GM23248 (cell line): ENCODE measurements around the gene PRDX2. TPM values are rescaled to one million over a fixed set of nuclear protein-coding genes. Genes with fewer than 3 reads are reported as not detected.
A peak's percentile ranks its signal among the peaks of the same experiment; 100 is the strongest.

Experiments used
- DNase-seq: peaks from one replicate; pipeline ENCODE4 v3.0.0-alpha.2; 2015
- H2AFZ ChIP-seq: fragments of 200-600 bp; sonication (generic); 2 replicates; pipeline ENCODE4 v1.6.1; 2016; ENCODE audit warnings: antibody characterized with exemption
- H3F3A ChIP-seq: fragments of 200-600 bp; sonication (generic); 2 replicates; pipeline ENCODE4 v1.6.1; 2016; ENCODE audit warnings: mild to moderate bottlenecking, antibody characterized with exemption, mixed run types; ENCODE audit not compliant: insufficient read depth
- H3K27ac ChIP-seq: fragments of 200-600 bp; sonication (generic); 2 replicates; pipeline ENCODE4 v1.5.1; 2016; ENCODE audit warnings: mild to moderate bottlenecking
- H3K27me3 ChIP-seq: fragments of 200-600 bp; sonication (generic); replicated peaks from 2 replicates; pipeline ENCODE4 v1.6.1; 2016; ENCODE audit warnings: mild to moderate bottlenecking; ENCODE audit not compliant: insufficient read depth
- H3K36me3 ChIP-seq: fragments of 200-600 bp; sonication (generic); 2 replicates; pipeline ENCODE4 v1.6.1; 2016; ENCODE audit warnings: low read depth, mild to moderate bottlenecking
- H3K4me1 ChIP-seq: fragments of 200-600 bp; sonication (generic); 2 replicates; pipeline ENCODE4 v1.6.1; 2016; ENCODE audit warnings: mild to moderate bottlenecking; ENCODE audit not compliant: insufficient read depth
- H3K4me2 ChIP-seq: fragments of 200-600 bp; sonication (generic); one replicate; pipeline ENCODE4 v1.6.1; 2016; ENCODE audit warnings: mild to moderate bottlenecking; ENCODE audit not compliant: unreplicated experiment
- H3K4me3 ChIP-seq: fragments of 200-600 bp; sonication (generic); 2 replicates; pipeline ENCODE4 v1.5.1; 2016; ENCODE audit warnings: mild to moderate bottlenecking
- H3K79me2 ChIP-seq: fragments of 200-600 bp; sonication (generic); 2 replicates; pipeline ENCODE4 v1.6.1; 2016; ENCODE audit warnings: mild to moderate bottlenecking; ENCODE audit not compliant: insufficient read depth
- H3K9ac ChIP-seq: fragments of 200-600 bp; sonication (generic); 2 replicates; pipeline ENCODE4 v1.6.1; 2016; ENCODE audit warnings: mild to moderate bottlenecking
- H3K9me2 ChIP-seq: fragments of 200-600 bp; sonication (generic); 2 replicates; pipeline ENCODE4 v1.6.1; 2016; ENCODE audit warnings: mixed run types, mild to moderate bottlenecking, moderate library complexity; ENCODE audit not compliant: insufficient read depth
- H3K9me3 ChIP-seq: fragments of 200-600 bp; sonication (generic); one replicate; pipeline ENCODE4 v1.6.1; 2017; ENCODE audit warnings: low read depth
- H4K20me1 ChIP-seq: fragments of 200-600 bp; sonication (generic); 2 replicates; pipeline ENCODE4 v1.6.0; 2016; ENCODE audit not compliant: insufficient read depth
- EZH2 ChIP-seq: fragments of 200-600 bp; sonication (generic); IDR thresholded peaks from 2 replicates; pipeline ENCODE4 v1.6.1; 2018; ENCODE audit warnings: antibody characterized with exemption, mild to moderate bottlenecking; ENCODE audit not compliant: insufficient read depth, poor library complexity, severe bottlenecking
- EZH2phosphoT487 ChIP-seq: fragments of 200-600 bp; sonication (generic); IDR thresholded peaks from 2 replicates; pipeline ENCODE4 v1.6.1; 2018; ENCODE audit warnings: antibody characterized with exemption, moderate library complexity, mild to moderate bottlenecking, low read depth; ENCODE audit not compliant: insufficient read depth
- WGBS, 2 experiments: methylation state at CpG; one replicate each; pipeline ENCODE4 v1.1.6; 2015 to 2017; ENCODE audit warnings: low lambda C conversion rate in 2 of 2, low coverage in 1 of 2; ENCODE audit errors: missing lambda C conversion rate in 2 of 2; 5-methylcytosine and 5-hydroxymethylcytosine counted together
- in situ Hi-C: fragments of 300-500 bp; cut with MboI; formaldehyde crosslinking; loops from 2 replicates; pipeline ENCODE4 v1.15.0; 2020
- polyA plus RNA-seq: library from polyadenylated mRNA; unstranded; fragments of >200 nt; fragmentation: Nextera tagmentation; extraction: Ambion mirVana; gene quantifications from 2 replicates; pipeline ENCODE4 v1.2.1, GENCODE V29; 2016
- total RNA-seq: library from RNA; depleted of rRNA; stranded (reverse); fragments of >200 nt; shearing (Covaris generic); gene quantifications from 2 replicates; pipeline ENCODE4 v1.2.3, GENCODE V29; 2014

Gene PRDX2
- total and polyA plus RNA-seq, 2 experiments from 2014 or later: 230 to 252 TPM

DNA sequence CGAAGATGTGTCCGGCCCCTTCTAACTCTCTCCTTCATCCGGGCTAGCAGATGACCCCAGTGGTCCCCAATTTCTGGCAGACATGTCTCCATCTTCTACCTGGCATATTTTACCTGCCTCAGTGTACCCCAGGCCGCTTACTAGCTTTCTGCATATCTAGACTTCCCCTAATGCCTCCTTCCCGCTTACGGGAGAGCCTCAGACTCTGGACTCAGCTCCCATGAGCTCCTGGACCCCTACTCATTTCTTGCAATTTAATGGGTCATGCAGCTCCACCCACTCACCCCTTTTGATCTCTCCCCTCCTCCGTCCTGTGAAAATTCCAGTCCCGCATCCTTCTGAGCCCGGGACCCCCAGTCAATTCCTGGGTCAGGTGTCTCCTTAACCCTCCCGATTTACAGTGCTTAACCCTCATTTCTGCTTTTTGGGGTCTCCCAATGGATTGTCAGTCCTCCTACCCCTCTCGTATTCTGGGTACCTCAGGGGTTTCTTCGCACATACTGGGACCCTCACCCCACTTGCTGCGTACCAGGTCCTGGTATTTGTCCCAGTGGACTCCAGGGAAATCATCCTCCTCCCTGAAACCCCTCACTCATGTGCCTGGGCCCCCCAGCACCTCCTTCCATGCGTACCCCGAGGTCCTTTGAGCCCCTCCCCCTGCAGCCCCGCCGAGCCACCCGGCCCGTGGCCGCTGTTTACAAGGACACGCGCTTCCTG lies 10.8 kb downstream of the PRDX2 start:
- Histone ChIP-seq H3K9me3 (no peaks in the 10 kb centered on the region), H3K36me3 (no peaks in the 10 kb centered on the region), H3K9ac (peak overlapping the region; percentile 98), H3K4me1 (peaks cover 30% of the 10 kb centered on the region), H3K79me2 (peaks cover 19% of the 10 kb centered on the region), H3K27me3 (no peaks in the 10 kb centered on the region), H3K4me2 (peak overlapping the region; percentile 76), H3K9me2 (no peaks in the 10 kb centered on the region), H4K20me1 (no peaks in the 10 kb centered on the region), H2AFZ (no peak overlapping the region), H3K4me3 (peak overlapping the region; percentile 93), H3K27ac (peak overlapping the region; percentile 99), H3F3A (peaks cover 43% of the 10 kb centered on the region)
- TF ChIP-seq EZH2phosphoT487 (no peak), EZH2 (no peak)
- peak; percentile 44 for DNase-seq
- in situ Hi-C loops: no loop called here
- WGBS, 2 experiments: 2% methylated on average over 16 to 22 of the region's 22 CpGs

DNA sequence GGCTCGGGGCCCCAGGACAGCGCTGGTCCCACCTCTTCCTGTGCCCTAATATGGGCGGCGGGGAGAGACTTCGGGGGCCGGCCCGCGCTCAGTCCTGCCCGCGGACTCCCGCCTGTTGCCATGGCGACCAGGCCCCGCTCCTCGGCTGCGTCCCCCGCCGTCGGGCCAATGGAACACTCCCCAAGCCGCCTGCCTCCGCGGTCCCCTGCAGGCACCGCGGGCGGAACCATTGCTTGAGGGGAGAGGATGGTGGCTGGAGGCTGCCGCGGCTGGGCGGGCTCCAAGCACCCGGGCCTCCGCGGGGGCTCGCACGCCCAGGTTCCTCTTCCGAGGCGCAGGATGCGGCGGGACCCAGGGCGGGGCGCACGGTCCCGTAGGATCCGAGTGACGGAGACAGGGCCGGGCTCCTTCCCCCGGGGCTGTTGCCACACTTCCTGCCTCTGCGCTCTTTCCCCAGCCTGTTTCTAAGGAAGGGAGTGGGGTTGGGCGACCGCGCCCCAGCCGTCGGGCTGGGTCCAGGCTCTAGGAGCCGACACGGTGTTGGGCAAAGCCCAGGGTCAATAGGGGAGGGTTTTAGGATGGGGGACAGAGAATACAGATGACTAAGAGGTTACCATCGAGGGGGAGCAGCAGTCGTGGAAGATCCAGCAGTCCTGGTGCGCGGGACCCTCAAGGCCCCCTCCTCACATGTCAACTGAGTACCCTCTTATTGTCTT lies 11.5 kb downstream of the PRDX2 start:
- no peaks in the 10 kb centered on the region for H3K27me3 ChIP-seq
- H3K4me1 ChIP-seq: peaks cover 30% of the 10 kb centered on the region
- H3K4me3 ChIP-seq: peak overlapping the region; percentile 93
- H3F3A ChIP-seq: peaks cover 44% of the 10 kb centered on the region
- H3K36me3 ChIP-seq: no peaks in the 10 kb centered on the region
- in situ Hi-C loops: no loop called here
- peak overlapping the region; percentile 76 for H3K4me2 ChIP-seq
- H3K27ac ChIP-seq: peak overlapping the region; percentile 99
- no peak overlapping the region for H2AFZ ChIP-seq
- H3K9me3 ChIP-seq: no peaks in the 10 kb centered on the region
- DNase-seq: peak; percentile 98
- no peak for TF ChIP-seq EZH2phosphoT487
- no peak for TF ChIP-seq EZH2
- H3K9me2 ChIP-seq: no peaks in the 10 kb centered on the region
- H3K79me2 ChIP-seq: peaks cover 19% of the 10 kb centered on the region
- H4K20me1 ChIP-seq: no peaks in the 10 kb centered on the region
- peak overlapping the region; percentile 98 for H3K9ac ChIP-seq
- 1 to 2% methylated on average over 30 to 52 of the region's 56 CpGs for WGBS, 2 experiments

DNA sequence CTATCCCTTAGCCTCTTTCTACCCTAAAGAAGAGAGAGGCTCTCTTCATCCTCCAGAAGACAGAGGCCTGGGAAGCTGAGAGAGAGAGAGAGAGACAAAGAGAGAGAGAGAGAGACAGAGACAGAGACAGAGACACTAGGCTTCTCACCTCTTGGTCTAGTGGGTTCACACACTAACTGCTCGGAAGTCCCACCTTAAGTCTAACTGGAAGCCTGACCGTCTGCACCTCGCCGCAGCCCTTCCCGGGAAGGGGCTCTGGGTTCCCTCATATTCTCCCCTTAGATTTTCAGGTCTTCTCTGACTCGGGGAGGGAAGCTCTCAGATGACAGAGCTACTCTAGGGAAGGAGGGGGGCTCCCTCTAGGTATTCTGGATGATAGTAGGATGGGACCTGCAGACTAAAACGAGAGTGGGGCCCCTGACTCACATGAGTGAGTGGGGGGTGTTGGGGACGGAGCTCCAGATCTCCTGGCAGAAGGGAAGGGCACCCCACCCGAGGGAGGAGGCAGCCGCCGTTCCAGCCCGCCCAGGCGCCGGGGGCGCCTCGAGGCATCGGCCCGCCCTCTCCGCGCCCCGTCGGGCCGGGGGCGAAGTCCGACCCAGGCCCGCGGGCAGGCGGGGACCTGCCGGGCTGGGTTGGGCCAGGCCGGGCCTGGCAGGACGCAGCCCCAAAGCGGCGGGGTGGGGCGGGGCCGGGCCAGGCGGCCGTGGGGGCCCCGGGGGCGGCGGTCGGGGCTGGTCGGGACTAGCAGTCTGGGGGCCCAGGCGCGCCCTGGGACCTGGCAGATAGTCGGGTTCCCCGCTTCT lies 12.3 kb downstream of the PRDX2 start:
- Histone ChIP-seq H3K27me3 (no peaks in the 10 kb centered on the region), H3F3A (peaks cover 44% of the 10 kb centered on the region), H3K9ac (peak overlapping the region; percentile 98), H3K4me2 (peak overlapping the region; percentile 91), H3K4me3 (peak overlapping the region; percentile 93), H3K4me1 (peaks cover 29% of the 10 kb centered on the region), H3K9me3 (no peaks in the 10 kb centered on the region), H3K9me2 (no peaks in the 10 kb centered on the region), H3K79me2 (peaks cover 19% of the 10 kb centered on the region), H3K27ac (peak overlapping the region; percentile 99), H2AFZ (peak overlapping the region; percentile 12), H4K20me1 (no peaks in the 10 kb centered on the region), H3K36me3 (no peaks in the 10 kb centered on the region)
- no peak for TF ChIP-seq EZH2phosphoT487
- no peak for TF ChIP-seq EZH2
- in situ Hi-C loops: no loop called here
- DNase-seq: peak; percentile 64
- 0 to 1% methylated on average over 13 to 23 of the region's 46 CpGs for WGBS, 2 experiments

DNA sequence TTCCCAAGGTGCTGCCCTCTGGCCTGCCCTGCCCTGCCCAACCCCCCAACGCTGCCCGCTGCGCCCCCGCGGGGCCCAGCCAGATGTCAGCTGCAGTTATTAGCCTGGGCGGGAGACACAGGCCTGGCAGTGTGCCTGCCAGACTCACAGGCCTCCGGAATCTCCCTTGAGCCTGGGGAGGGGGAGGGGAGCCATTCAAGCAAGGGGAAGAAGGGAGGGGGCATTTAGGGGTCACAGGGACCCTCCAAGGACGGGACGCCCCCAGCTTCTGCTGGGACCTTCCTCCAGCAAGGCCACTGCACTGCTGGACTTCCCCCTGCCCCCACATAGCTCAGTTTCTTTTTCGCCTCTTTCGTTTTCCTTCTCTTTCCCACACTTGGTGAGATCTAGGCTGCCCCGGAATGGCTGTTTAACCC lies 12.9 kb downstream of the PRDX2 start:
- Histone ChIP-seq H3K4me2 (peak overlapping the region; percentile 91), H3K4me3 (peak overlapping the region; percentile 93), H2AFZ (peak overlapping the region; percentile 12), H3K9me3 (no peaks in the 10 kb centered on the region), H3K36me3 (no peaks in the 10 kb centered on the region), H3K9me2 (no peaks in the 10 kb centered on the region), H3K27ac (peak overlapping the region; percentile 99), H3K79me2 (peaks cover 19% of the 10 kb centered on the region), H4K20me1 (no peaks in the 10 kb centered on the region), H3K9ac (peak overlapping the region; percentile 98), H3K27me3 (no peaks in the 10 kb centered on the region), H3K4me1 (peaks cover 29% of the 10 kb centered on the region), H3F3A (peaks cover 43% of the 10 kb centered on the region)
- DNase-seq: peak; percentile 85
- in situ Hi-C loops: no loop called here
- WGBS, 2 experiments: 0% methylated on average over 10 to 12 of the region's 12 CpGs
- TF ChIP-seq EZH2 (no peak), EZH2phosphoT487 (no peak)
